ENCODE data around the gene KRT78.
"Not testable (repeated sequence)": the region's sequence is repeated elsewhere in the genome, so short reads cannot be mapped to it uniquely, and the experiment has no call there.

The KRT78 gene

DNA sequence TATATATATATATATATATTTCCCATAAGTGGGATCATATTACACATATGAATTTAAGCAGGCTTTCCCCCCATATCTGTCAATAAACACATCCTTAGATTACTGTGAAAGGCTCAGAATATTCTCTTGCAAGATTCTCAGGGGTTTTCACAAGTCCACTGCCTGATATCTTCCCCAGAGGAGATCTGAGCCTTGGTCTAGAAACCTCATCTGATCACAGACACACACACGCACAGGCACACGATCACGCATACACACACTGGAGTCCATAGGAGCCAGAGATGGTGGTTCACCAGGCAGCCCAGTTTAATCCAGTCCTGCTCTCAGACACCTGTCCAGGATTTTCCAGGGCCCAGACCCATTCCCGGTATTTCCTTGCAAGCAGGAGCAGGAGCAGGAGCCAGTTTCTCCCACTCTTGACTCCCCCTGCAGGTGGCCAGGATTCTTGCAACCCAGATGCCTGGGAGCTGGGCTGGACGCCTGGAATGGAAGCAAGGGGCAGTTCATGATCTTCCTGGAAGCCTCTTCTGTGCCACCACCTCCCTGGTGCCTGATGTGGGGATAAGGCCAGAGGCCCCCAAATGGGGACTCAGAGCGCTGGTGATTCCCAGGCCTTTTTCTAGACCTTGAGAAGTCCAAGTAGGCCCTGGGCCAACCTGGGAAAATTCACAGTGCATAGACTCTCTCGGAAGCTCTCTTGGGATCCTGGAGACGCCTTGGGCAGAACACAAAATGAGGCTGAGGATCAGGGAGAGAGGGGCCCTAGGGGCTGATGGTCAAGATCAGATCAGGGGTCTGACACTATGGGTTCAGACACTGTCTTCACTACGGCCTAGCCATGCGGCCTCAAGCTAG, 16.5 kb upstream of the KRT78 start:
- no peaks in the 10 kb centered on the region for H3K27me3 Mint-ChIP-seq
- ATAC-seq (replicated peaks; ENCODE audit: extremely low read depth, poor library complexity, severe bottlenecking) (no peak), DNase-seq (ENCODE audit: low spot score in 2 of 2) (no peak)
- H3K4me1 Mint-ChIP-seq = peaks cover 4% of the 10 kb centered on the region
- H3K36me3 Mint-ChIP-seq (ENCODE audit: insufficient read depth) = no peaks in the 10 kb centered on the region
- no peak overlapping the region for H3K4me3 Mint-ChIP-seq
- no peaks in the 10 kb centered on the region for H3K9me3 Mint-ChIP-seq
- H3K27ac Mint-ChIP-seq (ENCODE audit: low read depth) = no peak overlapping the region

DNA sequence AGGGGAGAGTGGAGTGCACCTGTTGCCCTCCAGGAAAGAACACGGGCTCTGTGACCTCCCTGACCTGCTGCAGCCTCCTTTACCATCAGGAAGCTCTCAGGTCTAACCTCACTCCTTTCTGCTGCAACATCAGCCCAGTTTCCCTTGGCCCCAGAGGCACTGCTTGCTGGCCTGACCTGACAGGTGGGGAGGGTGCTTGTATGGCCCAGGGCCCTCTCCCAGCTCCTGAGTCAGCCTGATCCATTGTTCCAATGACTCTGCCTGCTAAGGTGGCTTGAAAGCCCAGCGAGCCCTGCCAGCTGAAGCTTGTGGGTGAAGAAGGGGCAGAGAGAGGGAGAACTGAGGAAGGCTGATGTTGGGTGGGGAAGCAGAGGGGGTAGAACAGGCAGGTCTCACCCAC, 13.2 kb upstream of the KRT78 start:
- Mint-ChIP-seq H3K4me1 (no peaks in the 10 kb centered on the region), H3K4me3 (no peak overlapping the region), H3K36me3 (ENCODE audit: insufficient read depth) (no peaks in the 10 kb centered on the region), H3K27me3 (no peaks in the 10 kb centered on the region), H3K9me3 (no peaks in the 10 kb centered on the region), H3K27ac (ENCODE audit: low read depth) (no peak overlapping the region)
- no peak for ATAC-seq (replicated peaks; ENCODE audit: extremely low read depth, poor library complexity, severe bottlenecking)
- no peak for DNase-seq (ENCODE audit: low spot score in 2 of 2)

DNA sequence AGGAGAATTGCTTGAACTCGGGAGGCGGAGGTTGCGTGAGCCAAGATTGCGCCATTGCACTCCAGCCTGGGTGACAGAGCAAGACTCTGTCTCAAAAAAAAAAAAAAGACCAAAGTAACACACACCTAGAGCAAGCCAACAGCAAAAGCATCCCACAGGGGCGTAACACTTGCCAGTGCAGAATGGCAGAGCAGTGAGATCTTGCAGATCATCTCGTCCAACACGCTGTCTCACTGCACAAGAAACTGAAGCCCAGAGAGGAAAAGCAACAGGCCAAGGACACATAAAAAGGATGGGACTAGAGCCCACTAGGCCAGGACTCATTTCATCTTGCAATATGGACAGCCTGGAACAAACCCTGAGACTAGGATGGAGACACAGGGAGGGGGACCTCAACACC, 12.7 kb upstream of the KRT78 start:
- DNase-seq (ENCODE audit: low spot score in 2 of 2) = no peak
- no peaks in the 10 kb centered on the region for H3K9me3 Mint-ChIP-seq
- H3K27ac Mint-ChIP-seq (ENCODE audit: low read depth) = no peak overlapping the region

DNA sequence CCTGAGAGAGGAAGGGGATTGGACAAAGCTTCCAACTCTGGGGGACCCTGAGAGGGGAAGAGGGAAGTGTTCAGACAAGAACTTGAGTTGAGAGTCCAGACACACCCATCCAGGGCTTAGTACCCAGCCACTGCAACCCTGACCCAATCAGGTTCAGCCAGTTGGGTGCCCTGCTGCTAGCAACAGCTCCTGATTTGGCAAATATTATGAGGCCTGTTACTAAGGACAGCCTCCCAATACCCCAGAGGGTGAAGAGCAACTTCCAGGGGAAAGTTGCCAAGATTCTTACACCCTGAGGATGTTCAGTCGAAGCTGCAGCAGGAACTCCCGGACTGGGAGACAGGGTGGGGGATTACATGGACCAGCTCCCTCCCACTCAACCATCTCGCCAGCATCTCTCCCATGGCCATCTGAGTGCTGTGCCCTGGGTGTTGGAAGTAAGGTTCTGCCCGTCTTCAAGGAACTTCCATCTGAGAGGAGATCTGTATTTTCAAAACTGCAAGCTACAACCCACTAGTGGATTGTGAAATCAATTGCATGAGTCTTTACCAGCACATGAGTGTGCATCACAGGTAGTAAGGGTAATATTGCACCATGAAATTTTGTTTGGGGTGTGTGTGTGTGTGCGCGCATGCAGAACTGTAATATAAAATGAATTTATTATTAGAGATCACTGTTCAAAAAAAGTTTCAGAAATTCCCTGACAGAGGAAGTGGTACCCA, 11.5 kb upstream of the KRT78 start:
- no peak for ATAC-seq (replicated peaks; ENCODE audit: extremely low read depth, poor library complexity, severe bottlenecking)

More for the DNA sequence above, 12.7 kb upstream of the KRT78 start:
- H3K4me3 Mint-ChIP-seq = no peak overlapping the region
- no peaks in the 10 kb centered on the region for H3K36me3 Mint-ChIP-seq (ENCODE audit: insufficient read depth)
- H3K27me3 Mint-ChIP-seq = no peaks in the 10 kb centered on the region
- no peaks in the 10 kb centered on the region for H3K4me1 Mint-ChIP-seq
- ATAC-seq (replicated peaks; ENCODE audit: extremely low read depth, poor library complexity, severe bottlenecking) = no peak

DNA sequence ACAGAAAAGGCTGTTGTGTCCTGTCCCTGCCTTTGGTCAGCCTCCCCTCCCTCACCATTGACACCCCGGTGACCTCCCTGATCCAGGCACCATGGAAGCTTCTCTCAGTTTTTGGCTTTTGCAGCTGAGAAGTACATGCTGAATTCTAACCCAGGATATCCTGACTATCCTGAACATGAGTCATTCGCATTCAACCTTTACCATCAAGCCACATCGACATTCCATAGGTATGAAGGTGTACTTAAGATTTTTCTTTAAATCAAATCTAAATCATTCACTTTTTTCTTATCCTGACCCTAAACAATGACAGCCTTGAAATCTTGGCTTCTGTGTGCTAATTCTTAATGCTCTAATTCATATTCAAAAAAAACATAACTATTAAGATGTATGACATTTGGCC, 8.7 kb upstream of the KRT78 start:
- H3K36me3 Mint-ChIP-seq (ENCODE audit: insufficient read depth) = peaks cover 4% of the 10 kb centered on the region
- H3K27me3 Mint-ChIP-seq = peaks cover 24% of the 10 kb centered on the region
- H3K9me3 Mint-ChIP-seq = no peaks in the 10 kb centered on the region
- H3K4me1 Mint-ChIP-seq = no peaks in the 10 kb centered on the region
- ATAC-seq (replicated peaks; ENCODE audit: extremely low read depth, poor library complexity, severe bottlenecking) (no peak), DNase-seq (ENCODE audit: low spot score in 2 of 2) (no peak)
- no peak overlapping the region for H3K27ac Mint-ChIP-seq (ENCODE audit: low read depth)
- no peak overlapping the region for H3K4me3 Mint-ChIP-seq

More for the DNA sequence above, 11.5 kb upstream of the KRT78 start:
- no peaks in the 10 kb centered on the region for H3K36me3 Mint-ChIP-seq (ENCODE audit: insufficient read depth)
- no peaks in the 10 kb centered on the region for H3K9me3 Mint-ChIP-seq
- H3K4me3 Mint-ChIP-seq = no peak overlapping the region
- H3K27ac Mint-ChIP-seq (ENCODE audit: low read depth) = no peak overlapping the region
- H3K4me1 Mint-ChIP-seq = no peaks in the 10 kb centered on the region
- no peak for DNase-seq (ENCODE audit: low spot score in 2 of 2)
- H3K27me3 Mint-ChIP-seq = peaks cover 6% of the 10 kb centered on the region

DNA sequence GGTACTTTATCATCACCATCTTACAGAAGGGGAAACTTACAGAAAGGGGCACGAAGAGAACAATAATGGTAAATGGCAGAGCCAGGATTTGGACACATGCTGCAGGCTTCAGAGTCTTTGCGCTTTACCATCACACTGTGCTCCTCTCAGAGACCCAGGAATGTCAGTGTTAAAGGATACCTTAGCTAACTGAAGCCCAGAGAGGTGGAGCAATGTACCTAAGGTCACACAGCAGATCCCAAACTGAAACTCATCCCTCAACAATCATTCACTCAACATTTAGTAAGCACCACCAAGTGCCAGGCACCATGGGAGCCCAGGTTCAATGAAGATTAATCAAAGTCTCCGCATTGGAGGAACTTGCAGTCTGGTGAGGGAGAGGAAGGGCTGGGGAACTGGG, 8.0 kb upstream of the KRT78 start:
- peaks cover 25% of the 10 kb centered on the region for H3K27me3 Mint-ChIP-seq
- no peak for ATAC-seq (replicated peaks; ENCODE audit: extremely low read depth, poor library complexity, severe bottlenecking)
- no peak overlapping the region for H3K4me3 Mint-ChIP-seq
- no peaks in the 10 kb centered on the region for H3K9me3 Mint-ChIP-seq
- H3K27ac Mint-ChIP-seq (ENCODE audit: low read depth) = no peak overlapping the region
- peaks cover 4% of the 10 kb centered on the region for H3K36me3 Mint-ChIP-seq (ENCODE audit: insufficient read depth)
- H3K4me1 Mint-ChIP-seq = no peaks in the 10 kb centered on the region
- DNase-seq (ENCODE audit: low spot score in 2 of 2) = no peak

DNA sequence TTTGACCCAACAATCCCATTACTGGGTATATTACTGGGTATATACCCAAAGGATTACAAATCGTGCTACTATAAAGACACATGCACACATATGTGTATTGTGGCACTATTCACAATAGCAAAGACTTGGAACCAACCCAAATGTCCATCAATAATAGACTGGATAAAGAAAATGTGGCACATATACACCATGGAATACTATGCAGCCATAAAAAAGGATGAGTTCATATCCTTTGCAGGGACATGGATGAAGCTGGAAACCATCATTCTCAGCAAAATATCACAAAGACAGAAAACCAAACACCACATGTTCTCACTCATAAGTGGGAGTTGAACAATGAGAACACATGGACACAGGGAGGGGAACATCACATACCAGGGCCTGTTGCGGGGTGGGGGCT, 7.3 kb upstream of the KRT78 start:
- not testable (repeated sequence) for ATAC-seq (replicated peaks; ENCODE audit: extremely low read depth, poor library complexity, severe bottlenecking); H3K4me1 Mint-ChIP-seq; H3K9me3 Mint-ChIP-seq; DNase-seq (ENCODE audit: low spot score in 2 of 2); H3K27ac Mint-ChIP-seq (ENCODE audit: low read depth); H3K4me3 Mint-ChIP-seq; H3K36me3 Mint-ChIP-seq (ENCODE audit: insufficient read depth)
- H3K27me3 Mint-ChIP-seq = peaks cover 32% of the 10 kb centered on the region

DNA sequence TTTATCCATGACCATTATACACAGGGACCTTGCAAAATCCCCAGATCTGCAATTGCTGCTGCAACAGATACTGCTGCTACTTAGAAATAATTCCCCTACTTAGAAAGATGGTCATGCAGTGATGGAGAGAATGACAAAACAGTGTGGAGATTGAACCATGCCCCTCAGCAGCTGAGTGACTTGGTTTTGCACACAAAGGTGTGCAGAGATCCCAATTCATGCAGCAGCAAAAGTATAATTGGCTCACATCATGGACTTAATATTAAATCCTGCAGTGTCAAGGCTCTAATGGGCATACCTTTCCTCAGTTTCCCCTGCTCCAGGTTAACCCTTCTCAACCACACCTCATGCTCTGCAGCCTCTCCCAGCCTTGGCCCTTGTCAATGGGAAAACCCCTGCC, 3.0 kb upstream of the KRT78 start:
- Mint-ChIP-seq H3K4me1 (no peaks in the 10 kb centered on the region), H3K27ac (ENCODE audit: low read depth) (no peak overlapping the region), H3K36me3 (ENCODE audit: insufficient read depth) (peaks cover 4% of the 10 kb centered on the region), H3K27me3 (peaks cover 53% of the 10 kb centered on the region), H3K4me3 (no peak overlapping the region), H3K9me3 (no peaks in the 10 kb centered on the region)
- DNase-seq (ENCODE audit: low spot score in 2 of 2) (no peak), ATAC-seq (replicated peaks; ENCODE audit: extremely low read depth, poor library complexity, severe bottlenecking) (no peak)

DNA sequence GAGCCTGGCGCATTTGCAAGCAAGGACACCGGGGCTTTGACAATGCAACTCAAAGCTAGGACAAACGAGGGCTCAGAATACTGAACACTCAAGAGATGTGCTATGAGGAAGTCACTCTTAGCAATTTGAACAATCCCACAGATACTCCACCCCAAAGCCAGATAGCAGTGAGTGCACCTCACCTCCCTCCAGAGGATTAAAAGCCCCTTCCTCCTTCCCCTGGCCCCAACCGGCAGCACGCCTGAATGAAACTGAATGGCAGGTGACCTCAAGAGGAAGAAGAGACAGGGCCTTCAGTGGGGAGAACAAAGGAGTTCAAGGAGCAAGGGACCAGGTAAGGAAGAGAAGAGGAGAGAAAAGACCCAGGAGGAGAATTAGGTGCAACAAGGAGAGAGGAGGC, 1.9 kb upstream of the KRT78 start:
- no peak for DNase-seq (ENCODE audit: low spot score in 2 of 2)
- no peaks in the 10 kb centered on the region for H3K4me1 Mint-ChIP-seq
- H3K4me3 Mint-ChIP-seq = no peak overlapping the region
- H3K27me3 Mint-ChIP-seq = peaks cover 56% of the 10 kb centered on the region
- H3K9me3 Mint-ChIP-seq = no peaks in the 10 kb centered on the region
- no peak for ATAC-seq (replicated peaks; ENCODE audit: extremely low read depth, poor library complexity, severe bottlenecking)
- H3K27ac Mint-ChIP-seq (ENCODE audit: low read depth) = no peak overlapping the region
- H3K36me3 Mint-ChIP-seq (ENCODE audit: insufficient read depth) = peaks cover 4% of the 10 kb centered on the region

DNA sequence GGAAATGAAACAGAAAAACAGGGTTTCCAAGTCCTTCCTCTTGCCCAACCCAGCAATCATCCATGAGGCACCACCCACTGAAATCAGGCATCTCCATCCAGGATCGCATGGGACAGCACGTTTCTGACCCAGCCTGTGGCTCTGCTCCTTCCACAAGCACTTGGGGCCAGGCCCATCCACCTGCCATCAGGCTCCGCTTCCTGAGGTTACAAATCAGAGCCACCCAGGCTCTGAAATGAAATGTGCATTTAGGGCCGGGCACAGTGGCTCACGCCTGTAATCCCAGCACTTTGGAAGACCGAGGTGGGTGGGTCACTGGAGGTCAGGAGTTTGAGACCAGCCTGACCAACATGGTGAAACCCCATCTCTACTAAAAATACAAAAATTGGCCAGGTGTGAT, 717 bp upstream of the KRT78 start:
- Mint-ChIP-seq H3K36me3 (ENCODE audit: insufficient read depth) (peaks cover 2% of the 10 kb centered on the region), H3K9me3 (no peaks in the 10 kb centered on the region), H3K27ac (ENCODE audit: low read depth) (no peak overlapping the region), H3K4me1 (no peaks in the 10 kb centered on the region), H3K27me3 (peaks cover 48% of the 10 kb centered on the region), H3K4me3 (no peak overlapping the region)
- ATAC-seq (replicated peaks; ENCODE audit: extremely low read depth, poor library complexity, severe bottlenecking) (no peak), DNase-seq (ENCODE audit: low spot score in 2 of 2) (no peak)

DNA sequence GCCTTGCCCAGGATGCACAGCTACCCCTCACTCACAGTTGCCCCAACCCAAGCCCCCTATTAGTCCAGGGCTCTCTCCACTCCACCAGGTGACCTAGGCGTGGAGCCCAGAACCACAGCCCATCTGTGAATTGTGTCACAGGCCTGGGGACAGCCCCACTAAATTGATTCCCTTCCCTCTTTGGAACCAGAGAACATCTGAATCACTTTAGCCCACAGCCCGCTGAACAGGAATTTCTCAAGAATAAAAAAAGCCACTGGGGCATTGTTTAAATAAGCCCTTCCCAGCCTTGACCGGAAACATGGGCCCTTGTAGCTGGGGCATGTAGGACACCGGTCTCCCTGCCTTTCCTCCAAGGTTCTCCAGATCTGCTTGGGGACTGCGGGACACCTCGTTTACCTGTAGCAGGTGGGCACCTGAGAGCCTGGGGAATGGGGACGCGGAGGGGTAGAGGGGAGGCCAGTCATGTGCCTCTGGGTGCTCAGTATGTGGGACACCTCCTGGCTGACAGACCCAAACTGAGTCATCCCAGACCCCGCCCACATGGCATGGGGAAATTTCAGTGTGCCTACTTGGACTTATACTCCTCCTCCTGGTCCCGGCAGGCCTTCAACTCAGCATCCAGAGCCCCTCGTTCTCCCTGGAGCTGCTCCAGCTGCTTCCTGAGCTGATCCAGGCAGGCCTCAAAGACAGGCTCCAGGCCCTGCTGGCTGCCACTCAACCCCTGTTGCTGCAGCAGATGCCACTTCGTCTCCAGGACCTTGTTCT, 1.3 kb downstream of the KRT78 start:
- DNase-seq (ENCODE audit: low spot score in 2 of 2) = no peak
- Mint-ChIP-seq H3K4me3 (no peak overlapping the region), H3K27ac (ENCODE audit: low read depth) (no peak overlapping the region), H3K27me3 (peaks cover 35% of the 10 kb centered on the region), H3K4me1 (peaks cover 3% of the 10 kb centered on the region), H3K9me3 (no peaks in the 10 kb centered on the region), H3K36me3 (ENCODE audit: insufficient read depth) (no peaks in the 10 kb centered on the region)
- ATAC-seq (replicated peaks; ENCODE audit: extremely low read depth, poor library complexity, severe bottlenecking) = no peak

DNA sequence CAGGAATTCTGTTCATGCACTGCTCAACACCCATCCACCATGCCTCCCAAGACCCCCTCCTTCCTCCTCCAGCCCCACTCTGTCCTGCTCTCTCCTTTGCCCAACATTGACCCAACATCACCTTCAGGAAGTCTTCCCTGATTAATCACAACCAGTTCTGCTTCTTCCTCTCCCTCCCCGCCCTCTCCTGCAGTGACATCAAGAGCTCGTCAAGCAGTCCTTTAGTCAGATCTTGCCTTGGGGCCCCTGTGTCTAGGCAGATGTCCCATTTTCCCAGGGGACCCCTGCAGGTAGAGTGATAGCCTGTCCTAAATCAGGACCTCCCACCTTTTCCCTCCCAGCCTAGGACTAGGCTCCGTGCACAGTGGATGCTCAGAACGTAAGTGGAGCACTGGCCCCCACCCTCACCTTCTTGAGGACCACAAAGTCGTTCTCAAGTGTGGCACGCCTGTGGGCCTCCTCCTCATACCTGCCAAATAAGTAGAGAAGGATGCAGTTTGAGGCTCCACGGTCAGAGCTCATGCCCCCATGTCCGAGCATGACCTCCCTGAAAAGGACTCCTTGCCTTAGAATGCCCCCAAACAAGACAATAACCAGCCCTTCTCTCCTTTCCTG, 2.3 kb downstream of the KRT78 start:
- Mint-ChIP-seq H3K27me3 (peaks cover 30% of the 10 kb centered on the region), H3K4me1 (peaks cover 6% of the 10 kb centered on the region), H3K4me3 (no peak overlapping the region), H3K9me3 (no peaks in the 10 kb centered on the region), H3K27ac (ENCODE audit: low read depth) (no peak overlapping the region), H3K36me3 (ENCODE audit: insufficient read depth) (no peaks in the 10 kb centered on the region)
- no peak for DNase-seq (ENCODE audit: low spot score in 2 of 2)
- no peak for ATAC-seq (replicated peaks; ENCODE audit: extremely low read depth, poor library complexity, severe bottlenecking)

Data from central memory CD8-positive, alpha-beta T cell (primary cell).